NCI-H345 (cell line): ENCODE measurements around the gene HRH3.
A peak's percentile ranks its signal among the peaks of the same experiment; 100 is the strongest.

Experiments used
- DNase-seq: peaks from one replicate; lab custom pipeline; 2025; lab: John Stamatoyannopoulos, UW

HRH3 gene

DNA sequence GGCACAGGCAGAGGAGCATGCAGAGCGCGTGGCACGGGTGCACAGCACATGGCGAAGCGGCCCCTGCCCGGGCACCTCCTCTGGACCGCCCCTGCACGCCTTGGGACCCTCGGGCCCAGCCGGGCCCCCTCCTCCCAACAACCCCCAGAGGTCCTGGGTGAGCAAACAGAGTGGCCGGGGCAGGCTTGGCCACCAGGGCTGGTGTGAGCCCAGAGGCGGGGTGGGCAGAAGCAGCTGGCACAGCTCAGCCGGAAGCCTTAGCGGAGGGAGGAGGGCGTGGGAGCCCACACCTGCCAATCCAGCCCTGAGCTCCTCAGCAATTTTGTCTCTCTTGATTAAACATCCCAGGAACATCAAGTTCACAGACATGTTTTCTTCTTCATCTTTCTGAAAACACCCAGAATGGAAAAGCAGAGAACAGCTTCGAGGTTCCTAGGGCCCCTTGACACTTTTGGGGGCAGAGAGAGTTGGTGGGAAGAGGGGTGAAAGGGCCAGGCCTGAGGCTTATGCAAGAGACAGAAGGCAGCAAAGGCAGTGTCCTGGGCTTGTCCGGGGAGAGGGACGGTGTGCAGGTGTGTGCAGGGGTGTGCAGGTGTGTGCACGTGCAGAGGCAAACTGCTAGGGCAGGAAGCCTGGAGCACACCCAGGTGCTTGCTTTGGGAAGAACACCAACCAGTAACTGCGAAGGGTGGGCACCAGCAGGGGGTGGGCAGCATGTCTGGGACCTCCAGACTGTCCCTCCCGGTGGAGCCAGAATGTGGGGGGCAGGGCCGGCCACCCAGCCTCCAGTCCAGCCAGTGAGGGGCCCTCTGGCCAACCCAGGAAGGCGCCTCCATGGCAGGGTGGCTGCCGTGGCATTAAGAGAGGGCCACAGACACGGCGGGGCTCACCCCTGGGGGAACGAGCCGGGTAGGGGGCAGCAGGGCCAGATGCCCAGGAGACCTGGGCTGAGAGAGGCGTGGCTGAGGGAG, 4.8 kb downstream of the HRH3 start:
- no peak for DNase-seq

- DNase-seq, result peak; percentile 63
Measured at GRCh38 chr20:62214067-62214466, 6.0 kb downstream of the HRH3 start.

DNA sequence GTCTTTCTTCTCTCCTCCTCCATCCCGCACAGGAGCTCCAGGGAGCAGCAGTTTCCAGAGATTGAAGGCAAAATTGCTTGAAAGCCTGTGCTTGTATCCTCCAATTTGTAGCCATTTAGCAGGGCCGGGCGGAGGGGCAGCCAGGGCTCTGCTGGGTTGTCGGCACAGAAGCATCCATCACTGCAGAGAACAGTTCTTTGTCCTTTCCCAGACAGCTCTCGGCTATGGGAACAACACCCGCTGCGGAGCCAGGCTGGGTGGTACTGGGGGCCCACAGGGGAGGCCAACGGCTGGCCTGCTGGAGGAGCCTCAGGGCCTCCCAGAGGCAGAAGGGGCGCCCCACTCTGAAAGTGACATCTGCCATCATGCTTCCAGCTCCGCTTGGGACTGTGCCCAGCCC, 7.8 kb downstream of the HRH3 start:
- no peak for DNase-seq

- DNase-seq, result no peak
Measured at GRCh38 chr20:62211769-62212288, 8.2 kb downstream of the HRH3 start.

GRCh38 chr20:62211216-62211615, 8.9 kb downstream of the HRH3 start:
- no peak for DNase-seq

GRCh38 chr20:62210496-62210855, 9.6 kb downstream of the HRH3 start:
- peak; percentile 75 for DNase-seq

DNA sequence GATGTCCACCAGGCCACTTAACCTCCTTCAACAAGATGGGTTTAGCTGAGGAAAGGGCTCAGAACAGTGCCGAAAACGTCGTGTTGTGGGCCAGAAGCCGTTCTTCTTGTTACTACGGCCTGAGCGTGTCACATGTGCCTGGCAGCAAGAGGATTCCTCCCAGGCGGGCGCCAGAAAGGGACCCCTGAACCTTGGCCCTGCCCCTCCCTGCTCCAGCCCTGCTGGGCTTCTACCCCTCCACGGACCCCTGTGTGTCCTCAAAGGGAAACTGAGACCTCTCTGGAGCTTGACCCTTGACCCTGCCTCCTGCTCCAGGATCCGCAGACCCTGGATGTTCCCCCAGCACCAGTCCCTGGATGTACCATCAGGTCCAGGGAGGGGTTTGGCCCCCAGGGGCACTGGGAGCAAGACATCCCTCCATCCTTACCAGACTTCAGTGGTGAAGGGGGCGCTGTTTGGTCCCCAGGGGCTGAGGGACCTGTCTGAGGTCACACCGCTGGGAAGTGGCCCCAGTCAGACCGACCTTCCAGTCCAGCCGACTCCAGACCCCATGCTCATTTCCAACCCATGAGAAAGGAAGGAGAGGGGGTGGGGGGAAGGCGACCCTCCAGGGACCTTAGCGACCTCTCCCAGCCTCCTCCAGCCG, 10.1 kb downstream of the HRH3 start:
- no peak for DNase-seq

DNA sequence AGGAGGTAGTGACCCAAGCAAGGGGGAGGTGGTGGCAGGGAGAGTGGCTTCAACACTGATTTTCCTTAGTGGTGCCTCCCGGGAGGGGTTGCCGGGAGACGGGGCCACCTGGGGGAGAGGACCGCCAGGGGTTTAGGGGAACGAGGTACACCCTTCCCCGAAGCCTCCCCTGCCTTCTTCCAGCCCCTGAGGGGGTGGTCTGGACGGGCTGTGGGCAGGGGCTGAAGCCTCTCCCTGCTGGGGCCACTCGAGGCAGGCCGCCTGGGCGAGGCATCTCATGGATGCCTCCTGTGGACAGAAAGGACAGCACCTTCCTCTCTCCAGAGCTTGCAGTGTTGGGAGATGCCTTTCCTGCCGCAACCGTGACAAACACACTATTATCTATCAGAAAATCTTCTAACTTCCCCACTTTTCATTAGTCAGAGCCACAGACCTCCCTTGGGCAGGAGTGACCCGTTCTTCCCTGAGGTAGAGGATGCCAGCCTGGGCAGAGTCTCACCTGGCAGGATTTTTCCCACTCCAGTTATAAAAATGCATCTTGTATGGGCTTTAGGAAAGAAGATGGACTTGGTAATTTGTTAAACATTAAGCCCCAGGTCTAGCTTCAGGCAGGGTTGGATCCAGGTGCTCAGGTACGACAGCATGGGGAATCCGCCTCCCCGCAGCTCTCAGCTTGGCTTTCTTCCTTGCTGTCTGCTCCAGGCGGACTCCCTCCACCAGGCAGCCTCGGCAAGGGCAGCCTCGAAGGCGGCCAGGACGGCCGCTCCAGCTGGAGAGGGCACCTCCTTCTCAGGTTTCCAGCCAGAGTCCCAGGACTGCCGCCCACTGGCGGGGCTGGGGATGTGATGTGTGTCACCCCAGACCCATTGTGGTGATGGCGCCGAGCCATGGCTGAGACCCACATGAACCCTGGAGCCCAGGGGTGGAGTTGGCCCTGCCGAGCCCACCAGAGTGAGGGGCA, 11.0 kb downstream of the HRH3 start:
- no peak for DNase-seq

GRCh38 chr20:62208061-62208794, 11.8 kb downstream of the HRH3 start:
- DNase-seq, result no peak

DNA sequence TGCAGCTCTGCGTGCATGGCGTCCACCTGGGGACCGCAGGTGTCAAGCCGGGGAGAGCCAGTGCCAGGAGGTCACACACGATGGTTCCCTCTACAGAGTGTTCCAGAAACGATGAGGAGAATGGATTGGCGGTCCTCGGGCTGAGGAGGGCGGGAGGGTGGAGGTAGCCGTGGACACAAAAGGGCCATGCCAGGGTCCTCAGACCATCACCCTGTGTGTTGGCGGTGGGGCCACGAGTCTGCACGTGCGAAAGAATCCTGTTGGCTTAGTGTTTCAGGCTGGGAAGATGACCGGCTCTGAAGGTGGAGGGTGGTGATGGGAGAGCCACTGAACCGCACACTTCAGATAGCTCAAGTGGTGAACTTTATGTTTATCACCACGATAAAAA, 13.7 kb downstream of the HRH3 start:
- DNase-seq, result no peak

DNA sequence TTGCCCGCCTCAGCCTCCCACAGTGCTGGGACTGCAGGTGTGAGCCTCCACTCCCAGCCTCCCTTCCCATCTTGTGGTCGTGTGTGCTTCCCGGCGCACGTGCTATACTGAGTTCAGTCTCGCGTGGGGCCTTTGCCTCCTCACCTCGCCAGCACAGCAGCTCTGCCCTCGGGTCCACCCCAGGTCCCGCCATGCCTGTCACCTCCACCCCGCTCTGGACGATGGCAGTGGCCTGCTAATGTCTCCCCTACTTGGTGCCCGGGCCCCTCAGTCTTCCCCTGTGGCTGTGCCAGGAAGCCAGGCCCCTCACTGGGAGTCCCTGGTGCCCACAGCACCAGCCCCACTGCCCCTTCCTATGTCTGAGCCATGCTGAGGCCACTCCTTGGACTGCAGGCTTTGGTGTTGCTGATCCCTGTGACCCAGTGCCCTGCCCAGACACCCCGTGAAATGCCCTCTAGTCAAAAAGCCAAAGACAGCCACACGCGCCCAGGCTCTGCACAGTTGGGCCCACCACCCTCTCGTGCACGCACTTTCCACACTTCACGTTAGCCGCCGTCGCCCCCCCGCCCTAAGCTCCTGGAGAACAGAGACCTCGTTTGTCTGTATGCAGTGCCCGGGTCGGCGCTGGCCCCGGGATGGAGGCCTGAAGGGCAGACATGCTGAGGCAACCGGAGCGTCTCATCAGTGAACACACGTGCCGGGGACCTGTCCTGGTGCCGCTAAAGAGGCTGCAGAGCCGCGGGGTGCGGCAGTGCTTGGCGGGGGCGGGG, 14.3 kb downstream of the HRH3 start:
- DNase-seq, result no peak

- DNase-seq, result no peak
Measured at GRCh38 chr20:62203378-62204030, 16.6 kb downstream of the HRH3 start.

DNA sequence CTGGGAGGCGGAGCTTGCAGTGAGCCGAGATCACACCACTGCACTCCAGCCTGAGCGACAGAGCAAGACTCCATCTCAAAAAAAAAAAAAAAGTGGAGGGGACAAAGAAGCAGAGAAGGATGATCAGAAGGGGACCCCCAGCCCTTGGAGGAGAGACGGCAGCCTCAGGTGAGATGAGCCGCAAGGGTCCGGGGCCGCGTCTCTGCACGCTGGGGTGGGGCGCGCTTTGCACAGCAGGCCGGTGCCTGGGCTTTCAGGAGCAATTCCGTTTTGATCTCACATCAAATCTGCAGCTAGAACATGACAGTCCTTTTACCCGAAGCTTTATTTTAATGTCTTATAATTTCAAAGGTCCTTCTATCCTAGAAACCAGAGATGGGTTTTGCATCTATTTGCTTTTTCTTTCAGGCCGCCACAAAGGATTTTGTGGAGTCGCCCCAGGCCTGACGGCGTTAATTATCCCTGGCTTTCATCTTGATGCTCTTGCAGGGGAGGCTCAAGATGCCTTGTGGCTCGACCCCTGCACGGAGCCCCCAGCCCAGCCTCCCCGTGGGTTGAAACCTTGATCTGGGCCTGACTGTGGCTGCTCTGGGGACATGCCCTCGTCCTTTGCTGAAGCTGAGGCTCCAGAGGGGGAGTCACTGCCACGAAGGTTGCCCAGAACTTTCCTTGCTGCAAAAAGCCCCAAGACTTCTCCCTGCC, 17.3 kb downstream of the HRH3 start:
- no peak for DNase-seq

GRCh38 chr20:62202083-62202395, 18.0 kb downstream of the HRH3 start:
- no peak for DNase-seq

- peak; percentile 83 for DNase-seq
Measured at GRCh38 chr20:62201173-62202082, 18.6 kb downstream of the HRH3 start.

DNA sequence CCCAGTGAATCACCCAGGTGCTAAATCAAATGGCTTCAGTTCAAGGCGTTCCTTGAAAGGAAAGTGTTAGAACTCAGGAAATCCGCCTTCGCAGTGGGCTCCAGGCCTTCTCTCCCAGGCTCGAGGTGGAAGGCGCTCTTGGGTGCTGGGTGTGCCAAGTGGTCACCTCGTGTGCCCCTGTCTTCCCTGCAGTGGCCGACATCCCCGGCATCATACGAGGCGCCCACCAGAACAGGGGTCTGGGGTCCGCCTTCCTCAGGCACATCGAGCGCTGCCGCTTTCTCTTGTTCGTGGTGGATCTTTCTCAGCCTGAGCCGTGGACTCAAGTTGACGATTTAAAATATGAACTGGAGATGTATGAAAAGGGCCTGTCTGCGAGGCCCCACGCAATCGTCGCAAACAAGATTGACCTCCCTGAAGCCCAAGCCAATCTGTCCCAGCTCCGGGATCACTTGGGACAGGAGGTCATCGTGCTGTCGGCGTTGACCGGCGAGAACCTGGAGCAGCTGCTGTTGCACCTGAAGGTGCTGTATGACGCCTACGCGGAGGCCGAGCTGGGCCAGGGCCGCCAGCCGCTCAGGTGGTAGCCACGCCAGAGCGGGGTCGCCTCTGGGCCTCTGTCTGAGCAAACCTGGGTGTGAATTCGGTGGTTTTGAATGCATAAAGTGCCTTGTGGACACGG, 19.4 kb downstream of the HRH3 start:
- DNase-seq, result no peak

GRCh38 chr20:62198931-62199330, 21.1 kb downstream of the HRH3 start:
- DNase-seq, result no peak

- DNase-seq, result no peak
Measured at GRCh38 chr20:62198496-62198895, 21.6 kb downstream of the HRH3 start.
